Activated CD8-positive, alpha-beta memory T cell treated with anti-CD3 and anti-CD28 coated beads, Interleukin-2, amount 50 U/mL, for 48 hours (primary cell): ENCODE results near the gene AP1M1.
"Not testable (repeated sequence)": the region's sequence is repeated elsewhere in the genome, so short reads cannot be mapped to it uniquely, and the experiment has no call there.

Experiments used
- DNase-seq: peaks from one replicate; pipeline ENCODE4 v3.0.0-alpha.2; 2020

The AP1M1 gene

DNA sequence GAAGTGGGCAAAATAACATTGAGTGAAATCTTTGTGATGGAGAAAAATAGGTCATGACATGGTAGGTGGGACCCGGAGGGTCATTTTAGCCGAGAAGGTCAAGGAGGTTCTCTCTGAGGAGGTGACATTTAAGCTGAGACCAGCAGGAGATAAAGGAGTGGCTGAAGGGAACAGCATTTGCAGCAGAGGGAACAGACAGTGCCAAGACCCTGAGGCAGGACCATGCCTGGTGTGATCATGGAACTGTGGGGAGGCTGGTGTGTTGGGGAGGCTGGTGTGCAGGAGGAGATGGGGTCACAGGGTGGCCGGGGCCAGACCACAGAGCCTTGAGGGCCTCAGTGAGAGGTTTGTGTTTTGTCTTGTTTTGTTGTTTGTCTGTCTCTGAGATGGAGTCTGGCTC is 67.5 kb downstream of the AP1M1 start:
- DNase-seq = no peak

DNA sequence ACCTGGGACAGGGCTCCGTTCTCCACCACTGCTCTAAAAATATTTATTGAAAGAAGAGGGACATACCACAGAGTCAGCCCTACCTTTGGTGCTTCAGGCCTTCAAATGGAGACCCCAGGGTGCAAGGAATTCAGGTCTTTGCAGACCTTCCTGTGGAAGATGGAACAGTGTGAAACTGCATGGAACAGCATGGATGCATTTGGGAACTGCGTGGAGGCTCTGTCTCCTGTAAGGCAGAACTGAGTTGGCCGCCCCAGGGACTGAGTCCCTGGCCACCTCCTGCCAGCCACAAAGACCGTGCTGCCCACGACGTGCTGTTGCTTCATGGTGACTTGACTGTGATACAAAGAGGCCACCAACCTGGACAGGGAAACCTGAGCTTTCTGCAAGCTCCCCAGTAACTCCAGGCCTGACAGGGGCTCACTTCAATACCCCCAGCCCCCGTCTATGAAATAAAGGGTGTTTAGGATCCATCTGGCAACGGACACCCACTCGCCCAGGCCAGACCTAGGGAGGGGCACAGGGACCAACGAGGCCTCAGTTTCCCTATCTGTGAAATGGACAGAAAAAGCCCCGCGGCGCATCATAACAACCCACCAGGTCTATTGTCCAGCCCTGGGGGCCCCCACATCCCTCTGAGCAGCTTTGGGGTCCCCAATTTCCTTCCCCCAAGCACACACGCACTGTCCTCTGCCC is 68.3 kb downstream of the AP1M1 start:
- DNase-seq = no peak

DNA sequence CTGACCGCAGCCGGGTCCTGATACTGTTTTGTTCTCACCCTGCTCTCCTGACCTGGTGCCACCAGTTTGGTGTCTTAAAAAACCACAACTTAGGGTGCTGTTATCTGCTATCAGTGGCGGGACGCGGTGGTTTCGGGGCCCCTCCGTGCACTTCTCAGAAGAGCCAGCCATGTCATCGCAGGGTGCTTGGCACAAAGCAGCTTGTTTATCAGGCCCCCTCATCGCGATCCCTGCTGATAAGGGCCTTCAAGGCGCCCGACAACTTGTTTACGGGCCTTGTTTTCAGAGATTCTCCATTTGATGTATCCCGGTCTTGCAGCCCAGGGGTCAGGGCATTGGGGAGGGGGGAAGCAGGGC is 68.9 kb downstream of the AP1M1 start:
- peak; percentile 78 for DNase-seq

DNA sequence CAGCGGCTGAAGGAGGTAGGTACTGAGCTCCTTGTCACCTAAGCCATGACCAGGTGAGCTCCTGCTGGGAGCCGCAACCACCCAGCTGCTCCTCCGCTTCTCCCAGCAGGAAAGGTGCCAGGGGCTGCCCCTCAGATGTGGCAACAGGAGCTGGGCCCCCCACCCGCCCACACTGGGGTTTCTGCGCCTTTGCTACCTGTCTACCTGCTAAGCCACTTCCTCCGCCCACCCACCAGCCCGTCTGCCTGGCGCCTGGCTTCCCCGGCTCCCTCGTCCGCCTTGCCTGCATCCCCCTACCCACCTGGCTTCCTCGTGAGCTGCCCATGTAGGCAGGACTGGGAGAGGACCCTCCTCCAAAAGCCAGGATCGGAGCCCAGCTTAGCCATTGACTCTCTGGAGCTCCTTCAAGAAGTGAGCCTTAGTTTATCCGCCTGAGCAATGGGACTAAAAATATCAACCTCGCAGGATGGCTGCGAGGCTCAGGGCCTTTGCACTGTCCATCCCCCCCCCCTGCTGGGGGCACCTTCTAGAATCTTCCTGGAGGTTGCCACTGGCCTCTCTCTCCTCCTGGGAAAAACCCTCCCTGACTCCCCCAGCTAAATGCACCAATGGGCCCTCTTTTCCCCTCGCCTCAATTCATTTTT is 71.1 kb downstream of the AP1M1 start:
- no peak for DNase-seq

DNA sequence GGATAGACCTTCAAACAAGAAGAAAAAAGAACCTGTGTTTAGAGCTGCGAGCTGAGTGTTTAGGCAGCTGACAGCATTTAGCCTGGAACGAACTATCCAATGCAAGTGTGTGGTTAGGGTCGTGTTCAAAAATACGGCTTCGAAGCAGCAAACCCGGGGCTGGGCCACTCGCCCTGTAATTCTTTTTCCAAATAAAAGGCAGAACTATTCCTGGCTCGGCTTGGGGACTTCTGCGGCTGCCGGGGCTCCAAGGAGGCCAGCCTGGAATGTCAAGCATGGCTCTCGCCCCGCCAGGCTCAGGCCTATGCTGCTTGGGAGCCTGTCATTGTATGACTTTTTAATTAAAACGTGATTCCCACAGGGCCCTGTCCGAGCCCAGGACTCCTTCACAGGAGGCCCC is 75.2 kb downstream of the AP1M1 start:
- no peak for DNase-seq

DNA sequence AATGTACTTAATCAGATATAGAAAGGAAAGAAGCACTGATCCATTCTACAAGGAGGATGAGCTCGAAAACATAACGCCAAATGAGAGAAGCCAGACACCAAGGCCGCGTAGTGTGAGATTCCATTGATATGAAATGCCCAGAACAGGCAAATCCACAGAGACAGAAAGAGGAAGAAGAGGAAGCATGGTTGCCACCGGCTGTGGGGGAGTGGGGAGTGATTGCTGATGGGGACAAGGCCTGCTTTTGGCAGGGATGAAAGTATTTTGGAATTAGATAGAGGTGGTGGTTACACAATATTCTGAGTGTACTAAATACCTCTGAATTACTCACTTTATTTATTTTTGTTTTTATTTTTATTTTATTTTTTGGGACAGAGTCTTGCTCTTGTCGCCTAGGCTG is 76.7 kb downstream of the AP1M1 start:
- DNase-seq = no peak

DNA sequence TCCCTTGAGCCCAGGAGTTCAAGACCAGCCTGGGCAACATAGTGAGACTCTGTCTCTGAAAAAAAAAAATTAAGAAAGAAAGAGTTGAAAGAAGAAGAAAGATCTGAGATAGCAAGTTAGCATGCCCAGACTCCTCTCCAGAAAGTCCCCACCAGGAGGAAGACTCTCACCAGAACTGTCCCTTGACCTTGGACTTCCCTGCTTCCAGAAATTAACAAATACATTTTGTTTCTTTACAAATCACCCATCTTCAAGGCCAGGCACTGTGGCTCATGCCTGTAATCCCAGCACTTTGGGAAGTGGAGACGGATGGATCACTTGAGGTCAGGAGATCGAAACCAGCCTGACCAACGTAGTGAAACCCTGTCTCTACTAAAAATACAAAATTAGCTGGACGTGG is 82.6 kb downstream of the AP1M1 start:
- no peak for DNase-seq

DNA sequence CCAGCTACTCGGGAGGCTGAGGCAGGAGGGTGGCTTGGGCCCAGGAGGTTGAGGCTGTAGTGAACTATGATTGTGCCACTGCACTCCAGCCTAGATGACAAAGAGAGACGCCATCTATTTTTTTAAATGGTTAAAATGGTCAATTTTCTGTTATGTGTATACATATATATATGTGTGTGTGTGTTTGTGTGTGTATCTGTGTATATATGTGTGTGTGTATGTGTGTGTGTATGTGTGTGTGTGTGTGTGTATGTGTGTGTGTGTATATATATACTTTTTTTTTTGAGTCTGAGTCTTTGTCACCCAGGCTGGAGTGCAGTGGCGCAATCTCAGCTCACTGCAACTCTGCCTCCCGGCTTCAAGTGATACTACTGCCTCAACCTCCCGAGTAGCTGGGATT is 84.0 kb downstream of the AP1M1 start:
- no peak for DNase-seq

DNA sequence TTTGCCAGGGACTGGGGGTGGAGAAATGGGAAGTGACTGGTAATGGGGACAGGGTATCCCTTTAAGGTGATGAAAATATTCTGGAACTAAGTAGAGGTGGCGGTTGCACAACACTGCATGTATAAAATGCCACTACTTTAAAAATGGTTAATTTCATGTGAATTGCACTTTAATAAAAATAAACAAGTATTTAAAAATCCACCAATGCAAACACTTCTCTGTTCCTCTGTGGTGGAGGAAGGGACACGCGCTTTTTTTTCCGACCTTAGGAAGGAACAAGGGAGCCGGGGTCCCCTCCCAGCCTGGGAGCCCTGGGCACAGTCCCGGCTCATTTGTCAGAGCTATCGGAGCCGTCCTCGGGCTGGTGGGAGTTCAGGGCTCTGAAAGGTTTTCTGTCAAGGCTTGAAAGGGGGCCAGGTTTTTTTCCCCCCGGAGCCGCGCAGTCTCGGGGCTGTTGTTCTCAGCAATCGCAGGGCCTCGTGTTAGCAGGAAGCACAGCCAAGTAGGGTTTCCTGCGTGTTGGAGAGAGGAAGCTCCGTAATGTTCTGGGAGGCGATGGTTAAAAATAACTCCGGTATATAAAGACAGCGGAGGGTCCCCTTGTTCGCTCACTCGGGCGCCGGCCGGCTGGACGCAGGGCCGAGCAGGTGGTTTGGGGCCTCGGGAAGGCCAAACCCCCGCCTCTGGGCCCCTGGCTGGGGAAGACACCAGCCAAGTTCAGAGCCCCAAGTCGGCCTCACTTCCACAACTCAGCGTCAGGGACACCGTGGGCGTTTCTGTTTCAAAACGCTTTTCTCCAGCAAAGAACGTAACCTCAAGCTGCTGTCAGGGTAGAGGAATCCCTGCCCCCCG is 85.7 kb downstream of the AP1M1 start:
- peak; percentile 86 for DNase-seq

DNA sequence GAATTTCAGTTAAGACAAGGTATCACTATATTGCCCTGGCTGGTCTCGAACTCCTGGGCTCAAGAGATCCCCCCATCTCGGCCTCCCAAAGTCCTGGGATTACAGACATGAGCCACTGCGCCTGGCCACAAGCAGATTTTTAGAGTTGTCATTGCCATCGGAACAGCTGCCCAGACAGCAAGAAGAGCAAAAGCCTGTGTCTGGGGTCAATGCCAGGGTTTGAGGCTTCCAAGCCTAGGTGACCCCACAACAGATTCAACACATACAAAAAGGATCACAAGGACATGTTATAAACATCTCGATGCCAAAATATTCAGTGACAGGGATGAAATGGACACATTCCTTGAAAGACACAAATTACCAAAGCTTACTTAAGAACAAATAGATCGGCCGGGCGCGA is 86.8 kb downstream of the AP1M1 start:
- no peak for DNase-seq

DNA sequence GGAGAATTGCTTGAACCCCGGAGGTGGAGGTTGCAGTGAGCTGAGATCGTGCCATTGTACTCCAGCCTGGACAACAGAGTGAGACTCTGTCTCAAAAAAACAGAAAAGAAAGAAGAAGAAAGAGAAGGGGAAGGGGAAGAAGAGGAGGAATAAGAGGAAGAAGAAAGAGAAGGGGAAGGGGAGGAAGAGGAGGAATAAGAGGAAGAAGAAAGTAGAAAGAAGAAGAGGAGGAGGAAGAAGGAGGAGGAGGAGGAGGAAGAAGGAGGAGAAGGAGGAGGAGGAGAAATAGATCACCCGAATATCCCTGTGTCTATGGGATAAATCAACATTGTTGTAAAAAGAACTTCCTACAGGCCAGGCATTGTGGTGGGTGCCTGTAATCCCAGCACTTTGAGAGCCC is 87.4 kb downstream of the AP1M1 start:
- not testable (repeated sequence) for DNase-seq

DNA sequence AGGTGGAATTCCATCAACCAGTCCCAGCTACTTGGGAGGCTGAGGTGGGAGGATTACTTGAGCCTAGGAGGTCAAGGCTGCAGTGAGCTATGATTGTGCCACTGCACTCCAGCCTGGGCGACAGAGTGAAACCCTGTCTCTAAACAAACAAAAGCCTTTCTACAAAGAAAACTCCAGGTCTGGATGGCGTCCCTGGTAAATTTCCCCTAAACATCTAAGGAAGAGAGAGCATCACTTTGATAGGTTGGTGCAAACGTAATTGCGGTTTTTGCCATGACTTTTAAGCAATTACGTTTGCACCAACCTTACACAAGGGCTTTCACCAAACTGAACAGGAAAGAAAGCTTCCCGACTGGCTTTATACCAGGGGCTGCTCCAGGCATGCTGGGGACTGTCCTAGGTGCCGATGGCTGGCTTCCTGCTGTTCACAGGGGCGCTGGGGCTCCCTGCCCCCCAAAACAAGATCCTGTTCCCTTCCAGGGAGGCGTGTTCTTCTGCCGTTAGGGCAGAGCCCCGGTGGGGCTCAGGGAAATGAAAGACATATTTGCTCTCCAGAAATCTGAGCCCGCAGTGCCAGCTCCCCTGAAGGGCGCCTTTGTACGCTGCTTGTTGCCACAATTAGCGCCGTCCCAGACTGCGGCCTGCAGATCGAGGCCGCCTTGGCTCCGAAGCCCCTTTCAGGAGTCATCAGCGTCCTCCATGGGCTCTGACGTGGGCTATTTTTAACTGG is 88.2 kb downstream of the AP1M1 start:
- DNase-seq = no peak

DNA sequence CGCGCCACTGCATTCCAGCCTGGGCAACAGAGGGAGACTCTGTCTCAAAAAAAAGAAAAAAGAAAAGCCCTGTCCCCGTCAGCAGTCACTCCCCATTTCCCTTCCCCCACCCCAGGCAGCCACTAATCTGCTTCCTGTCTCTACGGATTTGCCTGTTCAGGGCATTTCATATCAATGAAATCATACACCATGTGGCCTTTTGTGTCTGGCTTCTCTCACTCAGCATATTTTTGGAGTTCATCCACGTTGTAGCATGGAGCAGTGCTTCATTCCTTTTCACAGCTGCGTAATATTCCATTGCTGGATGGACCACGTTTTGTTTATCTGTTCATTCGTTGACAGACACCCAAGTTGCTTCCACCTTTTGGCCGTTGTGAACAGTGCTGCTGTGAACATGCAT is 90.8 kb downstream of the AP1M1 start:
- no peak for DNase-seq

DNA sequence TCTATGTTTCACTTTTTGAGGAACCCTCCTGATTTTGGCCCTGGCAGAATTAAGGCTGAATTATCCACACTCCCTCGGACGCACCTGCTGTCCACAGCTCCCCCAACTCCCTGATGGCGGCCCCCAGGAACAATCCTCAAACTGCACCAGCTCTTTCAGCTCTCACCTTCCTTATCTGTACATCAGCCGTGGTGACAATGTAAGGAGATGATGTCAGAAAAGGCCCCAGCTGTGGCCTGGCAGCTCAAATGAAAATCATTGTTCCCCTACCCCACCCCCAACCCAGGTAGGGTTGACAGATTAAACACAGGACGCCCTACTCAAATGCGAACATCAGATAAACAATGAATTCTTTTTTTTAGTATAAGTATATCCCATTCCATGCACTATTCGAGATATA is 91.9 kb downstream of the AP1M1 start:
- DNase-seq = no peak

DNA sequence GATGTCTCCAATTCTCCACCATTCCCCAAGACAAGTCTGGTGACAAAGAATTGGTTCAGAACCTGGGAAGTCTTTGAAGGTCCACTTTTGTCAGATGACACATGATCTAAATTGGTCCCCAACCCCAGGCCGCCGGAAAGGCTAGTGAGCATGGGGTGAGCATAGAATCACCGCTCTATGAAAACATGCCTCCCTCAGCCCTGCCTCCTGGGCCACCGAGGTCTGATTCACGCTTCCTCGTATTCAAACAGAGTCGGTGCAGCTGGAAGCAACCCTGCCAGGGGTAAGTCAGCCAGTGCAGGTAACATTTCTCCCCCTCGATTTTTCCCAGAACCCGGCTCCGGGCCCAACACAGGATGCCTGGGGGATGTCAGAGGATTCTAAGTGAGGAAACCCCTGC is 93.0 kb downstream of the AP1M1 start:
- DNase-seq = no peak

DNA sequence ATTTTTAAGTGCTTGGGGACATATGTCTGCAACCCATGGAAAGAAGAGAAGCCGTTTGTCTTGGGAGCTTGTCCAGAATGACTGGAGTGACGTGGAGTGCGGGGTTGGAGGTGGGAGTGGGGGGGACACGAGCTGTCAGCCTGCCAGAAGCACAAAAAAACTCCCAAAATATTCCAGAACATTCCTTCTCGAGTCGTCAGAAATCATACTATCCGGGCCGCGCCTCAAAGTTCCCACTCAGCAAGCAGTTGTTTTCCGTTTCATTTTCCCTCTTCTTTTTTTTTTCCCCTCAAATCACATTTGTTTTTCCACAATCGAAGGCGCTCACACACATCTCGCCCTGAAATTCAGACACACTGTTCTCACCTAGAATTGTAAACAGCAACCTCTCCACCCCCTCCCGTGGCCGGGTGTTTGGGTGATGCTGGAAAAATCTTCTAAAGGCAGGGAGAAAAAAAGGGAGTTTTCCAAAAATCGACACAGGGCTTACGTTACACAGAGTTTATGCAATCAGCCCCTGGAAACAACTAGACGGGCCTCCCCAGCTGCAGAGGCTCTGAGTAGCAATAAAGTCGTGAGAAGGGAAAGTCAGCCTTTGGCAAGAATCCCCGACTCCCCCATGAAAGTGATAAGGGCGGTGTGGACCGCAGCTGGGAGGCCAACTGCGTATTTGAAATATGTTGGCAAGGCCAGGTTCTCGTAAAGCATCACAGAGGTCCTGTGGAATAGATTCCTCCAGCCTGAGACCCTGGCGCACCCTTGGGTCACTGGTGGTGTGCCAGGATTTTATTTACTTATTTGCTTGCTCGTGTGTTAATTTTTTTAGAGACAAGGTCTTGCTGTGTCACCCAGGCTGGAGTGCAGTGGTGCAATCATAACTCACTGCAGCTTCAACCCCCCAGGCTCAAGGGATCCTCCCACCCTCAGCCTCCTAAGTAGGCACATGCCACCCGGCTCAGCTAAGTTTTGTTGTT is 95.7 kb downstream of the AP1M1 start:
- no peak for DNase-seq

DNA sequence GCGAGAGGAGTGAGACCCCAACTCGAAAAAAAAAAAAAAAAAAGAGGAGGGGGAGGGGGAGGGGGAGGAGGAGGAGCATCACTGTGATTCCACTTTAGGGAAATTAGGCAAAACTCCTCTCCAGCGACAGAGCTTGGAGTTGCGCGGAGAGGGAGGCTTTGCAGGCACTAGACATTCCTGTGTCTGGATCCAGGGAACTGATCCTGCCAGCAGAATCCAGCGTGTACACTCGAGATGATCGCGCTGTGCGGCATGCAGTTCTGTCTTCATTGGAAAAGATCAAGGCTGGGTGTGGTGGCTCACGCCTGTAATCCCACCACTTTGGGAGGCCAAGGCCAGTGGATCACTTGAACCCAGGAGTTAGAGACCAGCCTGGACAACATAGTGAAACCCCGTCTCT is 97.3 kb downstream of the AP1M1 start:
- DNase-seq = no peak
